LNCaP clone FGC (cell line): Measurements from ENCODE around the gene COP1.
"Not testable (repeated sequence)": the region's sequence is repeated elsewhere in the genome, so short reads cannot be mapped to it uniquely, and the experiment has no call there.

ENCODE experiments used
- DNase-seq: peaks from one replicate; pipeline ENCODE4 v3.0.0-alpha.2; 2011; ENCODE audit warnings: low read depth
- H3K4me3 ChIP-seq: 2 replicates; pipeline ENCODE4 v1.5.1; 2011; ENCODE audit warnings: mild to moderate bottlenecking, low read depth, low read length, control low read depth
- CTCF ChIP-seq: IDR thresholded peaks from 2 replicates; pipeline ENCODE4 v1.5.1; 2012; ENCODE audit warnings: mild to moderate bottlenecking; ENCODE audit not compliant: control insufficient read depth, insufficient read depth; ENCODE audit errors: extremely low read depth

Gene COP1

GRCh38 chr1:176211396-176212165 is 4.5 kb upstream of the COP1 start:
- DNase-seq, result no peak
- H3K4me3 ChIP-seq, result no peak overlapping the region
- TF ChIP-seq CTCF, result no peak

GRCh38 chr1:176208034-176208433 is 948 bp upstream of the COP1 start:
- TF ChIP-seq CTCF, result no peak

GRCh38 chr1:176206006-176206960 is 803 bp downstream of the COP1 start:
- no peak for DNase-seq
- H3K4me3 ChIP-seq, result peak overlapping the region; percentile 79
- TF ChIP-seq CTCF, result no peak

More at GRCh38 chr1:176208034-176208433, 948 bp upstream of the COP1 start:
- no peak for DNase-seq
- peak overlapping the region; percentile 79 for H3K4me3 ChIP-seq

- no peak for TF ChIP-seq CTCF
- DNase-seq, result no peak
- H3K4me3 ChIP-seq, result peak overlapping the region; percentile 79
These were observed 1.7 kb downstream of the COP1 start for GRCh38 chr1:176205332-176205914.

GRCh38 chr1:176204655-176205054 is 2.4 kb downstream of the COP1 start:
- not testable (repeated sequence) for H3K4me3 ChIP-seq, DNase-seq

- no peak for TF ChIP-seq CTCF
- no peak for DNase-seq
- H3K4me3 ChIP-seq, result no peak overlapping the region
These were observed 3.4 kb downstream of the COP1 start for GRCh38 chr1:176203735-176204134.

- no peak for TF ChIP-seq CTCF
These were observed 5.5 kb downstream of the COP1 start for GRCh38 chr1:176201568-176201967.

More at GRCh38 chr1:176201568-176201967, 5.5 kb downstream of the COP1 start:
- no peak for DNase-seq
- no peak overlapping the region for H3K4me3 ChIP-seq
